Coronary artery (tissue), 2 donors: ENCODE results near the gene BTG4.

ENCODE experiments used
- DNase-seq: peaks from one replicate; pipeline ENCODE4 v3.0.0-alpha.2; 2017; ENCODE audit warnings: low spot score
- H3K27ac ChIP-seq, 2 donors: fragments of 200-600 bp; sonication (generic); one replicate each; pipeline ENCODE4 v1.5.1; 2016 to 2019
- H3K4me3 ChIP-seq: fragments of 200-600 bp; sonication (generic); 2 replicates; pipeline ENCODE4 v1.5.1; 2016; ENCODE audit warnings: mild to moderate bottlenecking, moderate library complexity
- CTCF ChIP-seq: fragments of 200-600 bp; sonication (generic); IDR thresholded peaks from one replicate; pipeline ENCODE4 v1.5.1; 2019; ENCODE audit warnings: antibody characterized with exemption

BTG4 gene

GRCh38 chr11:111476366-111476765 lies 35.8 kb downstream of the BTG4 start:
- DNase-seq, result no peak
- no peak overlapping the region for H3K4me3 ChIP-seq
- TF ChIP-seq CTCF, result no peak
- H3K27ac ChIP-seq, result no peak overlapping the region

GRCh38 chr11:111474432-111474831 lies 37.8 kb downstream of the BTG4 start:
- H3K4me3 ChIP-seq, result no peak overlapping the region
- H3K27ac ChIP-seq, result no peak overlapping the region
- no peak for TF ChIP-seq CTCF
- no peak for DNase-seq

GRCh38 chr11:111472228-111472627 lies 40.0 kb downstream of the BTG4 start:
- H3K27ac ChIP-seq, result no peak overlapping the region
- no peak for TF ChIP-seq CTCF
- no peak for DNase-seq
- H3K4me3 ChIP-seq, result no peak overlapping the region

GRCh38 chr11:111469200-111469599 lies 43.0 kb downstream of the BTG4 start:
- Histone ChIP-seq H3K27ac (no peak overlapping the region), H3K4me3 (no peak overlapping the region)
- DNase-seq, result peak; percentile 28
- no peak for TF ChIP-seq CTCF

- DNase-seq, result no peak
- TF ChIP-seq CTCF, result no peak
- Histone ChIP-seq H3K4me3 (no peak overlapping the region), H3K27ac (no peak overlapping the region)
Observed at GRCh38 chr11:111466615-111467014, 45.6 kb downstream of the BTG4 start.

- no peak for TF ChIP-seq CTCF
- no peak for DNase-seq
- Histone ChIP-seq H3K4me3 (no peak overlapping the region), H3K27ac (no peak overlapping the region)
Observed at GRCh38 chr11:111465400-111465799, 46.8 kb downstream of the BTG4 start.

DNA sequence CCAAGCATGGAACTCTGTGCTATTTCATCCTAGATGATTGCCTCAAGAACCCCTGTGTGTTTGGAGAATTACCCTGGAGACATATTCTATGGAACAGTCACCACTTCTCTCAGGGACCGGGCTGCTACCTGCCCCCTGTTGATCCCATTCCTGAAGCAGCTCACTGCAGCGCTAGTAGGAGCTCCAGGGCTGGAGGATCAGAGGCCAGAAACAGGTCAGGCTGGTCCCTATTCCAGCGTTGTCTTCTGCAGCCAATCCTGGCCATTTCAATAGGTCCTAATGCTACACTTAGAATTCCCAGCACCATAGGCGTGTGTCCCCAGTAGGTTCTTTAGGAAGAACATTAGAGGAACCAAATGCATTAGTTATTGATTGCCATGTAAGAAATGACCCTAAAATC lies 48.9 kb downstream of the BTG4 start:
- DNase-seq, result peak; percentile 22
- no peak overlapping the region for H3K27ac ChIP-seq
- H3K4me3 ChIP-seq, result no peak overlapping the region
- no peak for TF ChIP-seq CTCF
